Measurements from ENCODE around the gene PHF19.

Gene PHF19

GRCh38 chr9:120832807-120833206 lies 44.2 kb downstream of the PHF19 start:
- no peak overlapping the region for H3K9ac ChIP-seq (ENCODE audit: low read depth, low read length, poor library complexity)
- H2BK5ac ChIP-seq (ENCODE audit: low read length) = no peak overlapping the region
- no peak overlapping the region for H3K23ac ChIP-seq (ENCODE audit: low read depth, low read length, poor library complexity)
- H3K18ac ChIP-seq (ENCODE audit: low read length) = no peak overlapping the region
- peaks cover 0 to 3% (median 0%) of the 10 kb centered on the region in 3 experiments for H3K27me3 ChIP-seq (ENCODE audit: control insufficient read depth in 3 of 3, insufficient read depth in 3 of 3, low read depth in 1 of 3, low read length in 3 of 3)
- no peak overlapping the region for H2AK5ac ChIP-seq (ENCODE audit: low read depth, low read length)
- H3K9me3 ChIP-seq (replicated peaks in 1 of 2; ENCODE audit: control insufficient read depth in 2 of 2, insufficient read depth in 1 of 2, low read depth in 1 of 2, low read length in 2 of 2) = no peaks in the 10 kb centered on the region
- no peaks in the 10 kb centered on the region for H3K4me1 ChIP-seq (ENCODE audit: control insufficient read depth in 2 of 2, insufficient read depth in 1 of 2, low read depth in 1 of 2, low read length in 2 of 2)
- no peak overlapping the region for H2BK120ac ChIP-seq (ENCODE audit: low read depth, low read length)
- no peak overlapping the region for H3K27ac ChIP-seq (replicated peaks; ENCODE audit: low read length)
- H2BK15ac ChIP-seq (ENCODE audit: low read length) = no peak overlapping the region
- no peak overlapping the region for H3K4me3 ChIP-seq (ENCODE audit: low read length in 2 of 2)
- no peak for DNase-seq (ENCODE audit: low spot score)
- H2BK12ac ChIP-seq (ENCODE audit: low read length) = no peak overlapping the region
- H3K14ac ChIP-seq (ENCODE audit: low read length) = no peak overlapping the region
- H3K79me1 ChIP-seq (ENCODE audit: low read depth, low read length) = peaks cover 2% of the 10 kb centered on the region
- no peak overlapping the region for H3K4me2 ChIP-seq (ENCODE audit: insufficient read depth, low read length, poor library complexity, severe bottlenecking)
- H2AFZ ChIP-seq (ENCODE audit: low read length) = no peak overlapping the region
- H3K4ac ChIP-seq (ENCODE audit: low read length) = no peak overlapping the region
- H3K36me3 ChIP-seq (replicated peaks in 1 of 2; ENCODE audit: control insufficient read depth in 2 of 2, insufficient read depth in 2 of 2, low read length in 2 of 2) = peaks cover 0 to 15% of the 10 kb centered on the region in 2 donors
- H4K8ac ChIP-seq (ENCODE audit: low read depth, low read length) = no peak overlapping the region
- no peak overlapping the region for H4K91ac ChIP-seq (ENCODE audit: low read depth, low read length, poor library complexity)

GRCh38 chr9:120830865-120831264 lies 46.1 kb downstream of the PHF19 start:
- H2AK5ac ChIP-seq (ENCODE audit: low read depth, low read length) = no peak overlapping the region
- H3K79me1 ChIP-seq (ENCODE audit: low read depth, low read length) = no peaks in the 10 kb centered on the region
- H3K14ac ChIP-seq (ENCODE audit: low read length) = no peak overlapping the region
- no peak for DNase-seq (ENCODE audit: low spot score)
- no peak overlapping the region for H3K23ac ChIP-seq (ENCODE audit: low read depth, low read length, poor library complexity)
- H3K9ac ChIP-seq (ENCODE audit: low read depth, low read length, poor library complexity) = peak overlapping the region; percentile 44
- no peak overlapping the region for H3K18ac ChIP-seq (ENCODE audit: low read length)
- no peak overlapping the region for H3K4me3 ChIP-seq (ENCODE audit: low read length in 2 of 2)
- H2BK15ac ChIP-seq (ENCODE audit: low read length) = no peak overlapping the region
- peaks cover 0 to 3% (median 0%) of the 10 kb centered on the region in 3 experiments for H3K27me3 ChIP-seq (ENCODE audit: control insufficient read depth in 3 of 3, insufficient read depth in 3 of 3, low read depth in 1 of 3, low read length in 3 of 3)
- H3K27ac ChIP-seq (replicated peaks; ENCODE audit: low read length) = no peak overlapping the region
- no CpG with 5 or more reads among the region's 3 CpGs for WGBS, 2 donors (ENCODE audit: extremely low coverage in 2 of 2, insufficient read length in 2 of 2, insufficient replicate concordance in 1 of 2)
- H3K4me1 ChIP-seq (ENCODE audit: control insufficient read depth in 2 of 2, insufficient read depth in 1 of 2, low read depth in 1 of 2, low read length in 2 of 2) = no peaks in the 10 kb centered on the region
- H4K91ac ChIP-seq (ENCODE audit: low read depth, low read length, poor library complexity) = no peak overlapping the region
- H3K36me3 ChIP-seq (replicated peaks in 1 of 2; ENCODE audit: control insufficient read depth in 2 of 2, insufficient read depth in 2 of 2, low read length in 2 of 2) = peaks cover 0 to 18% of the 10 kb centered on the region in 2 donors
- H2BK5ac ChIP-seq (ENCODE audit: low read length) = no peak overlapping the region
- no peaks in the 10 kb centered on the region for H3K9me3 ChIP-seq (replicated peaks in 1 of 2; ENCODE audit: control insufficient read depth in 2 of 2, insufficient read depth in 1 of 2, low read depth in 1 of 2, low read length in 2 of 2)
- no peak overlapping the region for H3K4ac ChIP-seq (ENCODE audit: low read length)
- H4K8ac ChIP-seq (ENCODE audit: low read depth, low read length) = no peak overlapping the region
- H2BK12ac ChIP-seq (ENCODE audit: low read length) = no peak overlapping the region
- no peak overlapping the region for H2AFZ ChIP-seq (ENCODE audit: low read length)
- H2BK120ac ChIP-seq (ENCODE audit: low read depth, low read length) = no peak overlapping the region
- H3K4me2 ChIP-seq (ENCODE audit: insufficient read depth, low read length, poor library complexity, severe bottlenecking) = no peak overlapping the region

DNA sequence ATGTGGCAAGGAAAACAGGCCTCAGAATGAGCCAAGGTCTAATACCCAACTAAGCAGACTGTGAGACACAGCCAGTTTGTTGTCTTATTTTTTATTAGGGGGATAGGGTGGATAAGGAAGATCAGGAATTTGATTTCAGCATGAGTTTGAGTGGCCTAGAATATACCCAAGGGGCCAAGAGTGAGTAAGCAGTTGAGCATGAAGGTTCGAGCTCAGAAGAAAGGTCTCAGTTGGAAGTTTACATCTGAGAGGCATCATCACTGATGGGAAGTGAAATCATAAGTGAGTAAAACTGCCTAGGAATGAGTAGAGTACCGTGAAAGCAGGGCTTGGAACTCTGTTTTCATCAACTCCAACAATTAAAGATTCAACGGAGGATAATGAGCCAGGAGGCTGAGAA lies 46.8 kb downstream of the PHF19 start:
- DNase-seq (ENCODE audit: low spot score) = no peak
- Histone ChIP-seq H3K23ac (ENCODE audit: low read depth, low read length, poor library complexity) (no peak overlapping the region), H3K4me3 (ENCODE audit: low read length in 2 of 2) (no peak overlapping the region), H3K4me2 (ENCODE audit: insufficient read depth, low read length, poor library complexity, severe bottlenecking) (no peak overlapping the region), H2BK120ac (ENCODE audit: low read depth, low read length) (no peak overlapping the region), H2BK15ac (ENCODE audit: low read length) (no peak overlapping the region), H3K18ac (ENCODE audit: low read length) (no peak overlapping the region), H3K14ac (ENCODE audit: low read length) (no peak overlapping the region), H3K27me3 (ENCODE audit: control insufficient read depth in 3 of 3, insufficient read depth in 3 of 3, low read depth in 1 of 3, low read length in 3 of 3) (peaks cover 0 to 3% (median 0%) of the 10 kb centered on the region in 3 experiments), H2AK5ac (ENCODE audit: low read depth, low read length) (no peak overlapping the region), H3K9ac (ENCODE audit: low read depth, low read length, poor library complexity) (no peak overlapping the region), H3K4me1 (ENCODE audit: control insufficient read depth in 2 of 2, insufficient read depth in 1 of 2, low read depth in 1 of 2, low read length in 2 of 2) (no peaks in the 10 kb centered on the region), H3K27ac (replicated peaks; ENCODE audit: low read length) (no peak overlapping the region), H3K4ac (ENCODE audit: low read length) (no peak overlapping the region), H2AFZ (ENCODE audit: low read length) (no peak overlapping the region), H2BK12ac (ENCODE audit: low read length) (no peak overlapping the region), H3K36me3 (replicated peaks in 1 of 2; ENCODE audit: control insufficient read depth in 2 of 2, insufficient read depth in 2 of 2, low read length in 2 of 2) (peaks cover 0 to 18% of the 10 kb centered on the region in 2 donors), H4K91ac (ENCODE audit: low read depth, low read length, poor library complexity) (no peak overlapping the region), H4K8ac (ENCODE audit: low read depth, low read length) (no peak overlapping the region), H3K79me1 (ENCODE audit: low read depth, low read length) (no peaks in the 10 kb centered on the region), H2BK5ac (ENCODE audit: low read length) (no peak overlapping the region), H3K9me3 (replicated peaks in 1 of 2; ENCODE audit: control insufficient read depth in 2 of 2, insufficient read depth in 1 of 2, low read depth in 1 of 2, low read length in 2 of 2) (no peaks in the 10 kb centered on the region)
- no CpG with 5 or more reads among the region's 3 CpGs for WGBS, 2 donors (ENCODE audit: extremely low coverage in 2 of 2, insufficient read length in 2 of 2, insufficient replicate concordance in 1 of 2)

- Histone ChIP-seq H3K9ac (ENCODE audit: low read depth, low read length, poor library complexity) (no peak overlapping the region), H3K27ac (replicated peaks; ENCODE audit: low read length) (no peak overlapping the region), H3K18ac (ENCODE audit: low read length) (no peak overlapping the region), H2BK120ac (ENCODE audit: low read depth, low read length) (no peak overlapping the region), H2AFZ (ENCODE audit: low read length) (no peak overlapping the region), H2AK5ac (ENCODE audit: low read depth, low read length) (no peak overlapping the region), H2BK15ac (ENCODE audit: low read length) (no peak overlapping the region), H3K14ac (ENCODE audit: low read length) (no peak overlapping the region), H3K4ac (ENCODE audit: low read length) (no peak overlapping the region), H3K36me3 (replicated peaks in 1 of 2; ENCODE audit: control insufficient read depth in 2 of 2, insufficient read depth in 2 of 2, low read length in 2 of 2) (peaks cover 0 to 18% of the 10 kb centered on the region in 2 donors), H3K23ac (ENCODE audit: low read depth, low read length, poor library complexity) (no peak overlapping the region), H3K9me3 (replicated peaks in 1 of 2; ENCODE audit: control insufficient read depth in 2 of 2, insufficient read depth in 1 of 2, low read depth in 1 of 2, low read length in 2 of 2) (no peaks in the 10 kb centered on the region), H4K8ac (ENCODE audit: low read depth, low read length) (no peak overlapping the region), H4K91ac (ENCODE audit: low read depth, low read length, poor library complexity) (no peak overlapping the region), H2BK5ac (ENCODE audit: low read length) (no peak overlapping the region), H3K4me3 (ENCODE audit: low read length in 2 of 2) (no peak overlapping the region), H3K79me1 (ENCODE audit: low read depth, low read length) (no peaks in the 10 kb centered on the region), H2BK12ac (ENCODE audit: low read length) (no peak overlapping the region), H3K27me3 (ENCODE audit: control insufficient read depth in 3 of 3, insufficient read depth in 3 of 3, low read depth in 1 of 3, low read length in 3 of 3) (peaks cover 0 to 3% (median 0%) of the 10 kb centered on the region in 3 experiments), H3K4me2 (ENCODE audit: insufficient read depth, low read length, poor library complexity, severe bottlenecking) (no peak overlapping the region), H3K4me1 (ENCODE audit: control insufficient read depth in 2 of 2, insufficient read depth in 1 of 2, low read depth in 1 of 2, low read length in 2 of 2) (no peaks in the 10 kb centered on the region)
- no peak for DNase-seq (ENCODE audit: low spot score)
- WGBS, 2 donors (ENCODE audit: extremely low coverage in 2 of 2, insufficient read length in 2 of 2, insufficient replicate concordance in 1 of 2) = no CpG with 5 or more reads among the region's 1 CpG
These were observed 47.3 kb downstream of the PHF19 start for GRCh38 chr9:120829650-120830049.

Data from neuronal stem cell (in vitro differentiated cells).